ENCODE measurements around the gene ANKRD9.
"Not testable (repeated sequence)": the region's sequence is repeated elsewhere in the genome, so short reads cannot be mapped to it uniquely, and the experiment has no call there.

ANKRD9 gene

GRCh38 chr14:102538602-102539543 is 29.3 kb upstream of the ANKRD9 start:
- DNase-seq (ENCODE audit: low spot score) = no peak

GRCh38 chr14:102537981-102538601 is 28.5 kb upstream of the ANKRD9 start:
- DNase-seq (ENCODE audit: low spot score) = no peak

GRCh38 chr14:102532204-102532658 is 22.7 kb upstream of the ANKRD9 start:
- DNase-seq (ENCODE audit: low spot score) = no peak

GRCh38 chr14:102530828-102531478 is 21.4 kb upstream of the ANKRD9 start:
- no peak for DNase-seq (ENCODE audit: low spot score)

GRCh38 chr14:102528431-102529170 is 19.0 kb upstream of the ANKRD9 start:
- no peak for DNase-seq (ENCODE audit: low spot score)

- DNase-seq (ENCODE audit: low spot score) = no peak
Observed at GRCh38 chr14:102525929-102526497, 16.4 kb upstream of the ANKRD9 start.

GRCh38 chr14:102525219-102525928 is 15.8 kb upstream of the ANKRD9 start:
- DNase-seq (ENCODE audit: low spot score) = peak; percentile 47

GRCh38 chr14:102524451-102525218 is 15.1 kb upstream of the ANKRD9 start:
- DNase-seq (ENCODE audit: low spot score) = peak; percentile 100

- no peak for DNase-seq (ENCODE audit: low spot score)
Observed at GRCh38 chr14:102523569-102524450, 14.2 kb upstream of the ANKRD9 start.

- no peak for DNase-seq (ENCODE audit: low spot score)
Observed at GRCh38 chr14:102523200-102523568, 13.6 kb upstream of the ANKRD9 start.

- DNase-seq (ENCODE audit: low spot score) = not testable (repeated sequence)
Observed at GRCh38 chr14:102519709-102520108, 10.1 kb upstream of the ANKRD9 start.

GRCh38 chr14:102518063-102518648 is 8.6 kb upstream of the ANKRD9 start:
- no peak for DNase-seq (ENCODE audit: low spot score)

- no peak for DNase-seq (ENCODE audit: low spot score)
Observed at GRCh38 chr14:102517392-102518062, 8.0 kb upstream of the ANKRD9 start.

- DNase-seq (ENCODE audit: low spot score) = peak; percentile 79
Observed at GRCh38 chr14:102516531-102517391, 7.2 kb upstream of the ANKRD9 start.

GRCh38 chr14:102514987-102515733 is 5.6 kb upstream of the ANKRD9 start:
- no peak for DNase-seq (ENCODE audit: low spot score)
